Stimulated activated CD4-positive, alpha-beta T cell treated with anti-CD3 and anti-CD28 coated beads, Interleukin-2, amount 100 ng/mL, for 24 hours (primary cell): ENCODE data around the gene AREL1.

ENCODE experiments used
- DNase-seq, 2 donors: peaks; one replicate each; pipeline ENCODE4 v3.0.0-alpha.2; 2020

The AREL1 gene

GRCh38 chr14:74697011-74697410 lies 15.9 kb downstream of the AREL1 start:
- DNase-seq = no peak

- no peak for DNase-seq
Observed at GRCh38 chr14:74695406-74695805, 17.5 kb downstream of the AREL1 start.

GRCh38 chr14:74693191-74693590 lies 19.7 kb downstream of the AREL1 start:
- no peak for DNase-seq

GRCh38 chr14:74691456-74691855 lies 21.4 kb downstream of the AREL1 start:
- no peak for DNase-seq

- DNase-seq = no peak
Observed at GRCh38 chr14:74685921-74686678, 26.8 kb downstream of the AREL1 start.

GRCh38 chr14:74685056-74685455 lies 27.8 kb downstream of the AREL1 start:
- no peak for DNase-seq

- DNase-seq = no peak
Observed at GRCh38 chr14:74684434-74684833, 28.4 kb downstream of the AREL1 start.

- DNase-seq = no peak
Observed at GRCh38 chr14:74683406-74683805, 29.5 kb downstream of the AREL1 start.

- no peak for DNase-seq
Observed at GRCh38 chr14:74682169-74682952, 30.5 kb downstream of the AREL1 start.

- no peak for DNase-seq
Observed at GRCh38 chr14:74675219-74675618, 37.7 kb downstream of the AREL1 start.

- DNase-seq = no peak
Observed at GRCh38 chr14:74673768-74674167, 39.1 kb downstream of the AREL1 start.

GRCh38 chr14:74671789-74672188 lies 41.1 kb downstream of the AREL1 start:
- no peak for DNase-seq

GRCh38 chr14:74670726-74671411 lies 42.0 kb downstream of the AREL1 start:
- DNase-seq = no peak

- DNase-seq = no peak
Observed at GRCh38 chr14:74669846-74670245, 43.0 kb downstream of the AREL1 start.

GRCh38 chr14:74669256-74669655 lies 43.6 kb downstream of the AREL1 start:
- no peak for DNase-seq

- DNase-seq = no peak
Observed at GRCh38 chr14:74667758-74668157, 45.1 kb downstream of the AREL1 start.

- no peak for DNase-seq
Observed at GRCh38 chr14:74664717-74665116, 48.2 kb downstream of the AREL1 start.

- DNase-seq = no peak
Observed at GRCh38 chr14:74663884-74664283, 49.0 kb downstream of the AREL1 start.

GRCh38 chr14:74661726-74662450 lies 51.0 kb downstream of the AREL1 start:
- no peak for DNase-seq

GRCh38 chr14:74660863-74661262 lies 52.0 kb downstream of the AREL1 start:
- DNase-seq = no peak

- DNase-seq = no peak
Observed at GRCh38 chr14:74660167-74660566, 52.7 kb downstream of the AREL1 start.

GRCh38 chr14:74658535-74659131 lies 54.2 kb downstream of the AREL1 start:
- DNase-seq = no peak

- no peak for DNase-seq
Observed at GRCh38 chr14:74656964-74657363, 55.9 kb downstream of the AREL1 start.
